HG02571 (cell line): ENCODE data around the gene OR6J1.
"Not testable (repeated sequence)": the region's sequence is repeated elsewhere in the genome, so short reads cannot be mapped to it uniquely, and the experiment has no call there.

Source experiments
- ATAC-seq: cut with Tn5 transposase; IDR thresholded peaks from one replicate; pipeline ENCODE4 v1.9.1; 2021; ENCODE audit warnings: mild to moderate bottlenecking, moderate library complexity; ENCODE audit not compliant: unreplicated experiment

Gene OR6J1

DNA sequence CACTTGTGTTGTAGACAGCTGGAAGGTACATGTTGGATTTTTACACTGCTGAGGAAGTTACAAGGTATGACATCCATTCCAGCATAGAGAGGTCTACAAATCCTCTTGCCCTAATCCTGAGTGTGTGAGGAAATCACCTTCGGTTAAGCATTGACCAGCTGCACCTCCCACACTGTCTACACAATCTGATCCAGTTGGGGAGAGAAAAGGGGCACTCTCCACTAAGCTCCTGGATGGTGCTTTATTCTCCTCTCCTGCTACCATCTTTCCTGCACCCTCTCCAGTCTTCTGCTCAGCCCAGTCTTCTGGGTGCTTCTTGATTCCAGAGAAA is at the start of gene OR6J1:
TSS of gene OR6J1 (minus strand) at position 48 of the 331 bp plus-strand sequence. CDS start 9,541 bp downstream, outside the sequence.
- no peak for ATAC-seq

DNA sequence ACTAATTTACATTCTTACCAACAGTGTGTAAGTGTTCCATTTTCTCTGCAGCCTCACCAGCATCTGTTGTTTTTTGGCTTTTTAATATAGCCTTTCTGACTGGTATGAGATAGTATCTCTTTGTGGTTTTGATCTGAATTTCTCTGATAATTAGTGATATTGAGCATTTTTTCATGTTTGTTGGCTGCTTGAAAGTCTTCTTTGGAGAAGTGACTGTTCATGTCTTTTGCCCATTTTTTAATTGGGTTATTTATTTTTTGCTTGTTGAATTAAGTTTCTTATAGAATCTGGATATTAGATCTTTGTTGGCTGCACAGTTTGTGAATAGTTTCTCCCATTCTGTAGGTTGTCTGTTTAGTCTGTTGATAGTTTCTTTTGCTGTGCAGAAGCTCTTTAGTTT is 48.0 kb upstream of the OR6J1 start:
- no peak for ATAC-seq

DNA sequence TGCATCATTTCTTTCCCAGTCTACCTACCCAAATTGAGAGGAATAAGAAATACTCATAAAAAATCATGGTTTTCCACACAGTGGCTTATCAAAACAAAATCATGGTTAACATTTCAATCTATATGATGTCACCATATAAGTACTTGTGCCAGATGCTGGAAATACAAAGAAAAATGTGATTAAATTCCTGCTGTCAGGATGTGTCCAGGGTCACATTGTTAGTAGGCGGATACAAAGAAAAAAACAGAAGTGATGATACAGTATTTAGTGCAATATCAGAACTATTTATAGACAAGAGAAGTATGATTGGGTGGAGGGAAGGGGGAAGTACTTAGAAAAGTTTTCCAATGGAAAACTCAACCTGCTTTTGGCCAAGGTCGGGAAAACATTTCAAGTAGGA is 47.0 kb upstream of the OR6J1 start:
- no peak for ATAC-seq

DNA sequence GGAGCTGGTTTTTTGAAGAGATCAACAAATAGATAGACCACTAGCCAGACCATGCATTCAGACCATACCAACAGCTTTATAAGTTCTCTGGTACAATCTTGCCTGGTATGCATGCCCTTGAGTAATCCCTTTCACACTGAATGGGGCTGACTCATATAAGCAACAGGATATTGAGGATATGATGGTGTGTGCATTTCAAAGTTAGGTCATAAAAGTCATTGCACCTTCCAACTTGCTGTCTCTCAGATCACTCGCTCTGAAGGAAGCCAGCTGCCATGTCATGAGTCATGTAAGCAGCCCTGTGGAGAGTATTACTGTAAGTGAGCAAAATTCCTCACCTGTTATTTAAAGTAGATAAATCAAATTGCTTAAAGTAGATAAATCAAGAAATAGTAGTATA is 45.0 kb upstream of the OR6J1 start:
- no peak for ATAC-seq

DNA sequence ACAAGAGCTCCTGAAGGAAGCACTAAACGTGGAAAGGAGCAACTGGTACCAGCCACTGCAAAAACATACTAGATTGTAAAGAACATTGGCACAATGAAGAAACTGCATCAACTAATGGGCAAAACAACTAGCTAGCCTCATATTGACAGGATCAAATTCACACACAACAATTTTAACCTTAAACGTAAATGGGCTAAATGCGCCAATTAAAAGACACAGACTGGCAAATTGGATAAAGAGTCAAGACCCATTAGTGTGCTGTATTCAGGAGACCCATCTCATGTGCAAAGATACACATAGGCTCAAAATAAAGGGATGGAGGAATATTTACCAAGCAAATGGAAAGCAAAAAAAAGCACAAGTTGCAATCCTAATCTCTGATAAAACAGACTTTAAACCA is 43.8 kb upstream of the OR6J1 start:
- not testable (repeated sequence) for ATAC-seq

DNA sequence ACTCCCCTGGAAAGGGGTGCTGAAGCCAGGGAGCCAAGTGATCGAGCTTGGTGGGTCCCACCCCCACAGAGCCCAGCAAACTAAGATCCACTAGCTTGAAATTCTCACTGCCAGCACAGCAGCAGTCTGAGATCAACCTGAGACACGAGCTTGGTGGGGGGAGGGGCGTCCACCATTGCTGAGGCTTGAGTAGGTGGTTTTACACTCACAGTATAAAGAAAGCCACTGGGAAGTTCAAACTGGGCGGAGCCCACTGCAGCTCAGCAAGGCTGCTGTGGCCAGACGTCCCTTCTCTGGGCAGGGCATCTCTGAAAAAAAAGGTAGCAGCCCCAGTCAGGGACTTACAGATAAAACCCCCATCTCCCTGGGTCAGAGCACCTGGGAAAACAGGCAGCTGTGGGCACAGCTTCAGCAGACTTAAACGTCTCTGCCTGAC is 42.0 kb upstream of the OR6J1 start:
- not testable (repeated sequence) for ATAC-seq

DNA sequence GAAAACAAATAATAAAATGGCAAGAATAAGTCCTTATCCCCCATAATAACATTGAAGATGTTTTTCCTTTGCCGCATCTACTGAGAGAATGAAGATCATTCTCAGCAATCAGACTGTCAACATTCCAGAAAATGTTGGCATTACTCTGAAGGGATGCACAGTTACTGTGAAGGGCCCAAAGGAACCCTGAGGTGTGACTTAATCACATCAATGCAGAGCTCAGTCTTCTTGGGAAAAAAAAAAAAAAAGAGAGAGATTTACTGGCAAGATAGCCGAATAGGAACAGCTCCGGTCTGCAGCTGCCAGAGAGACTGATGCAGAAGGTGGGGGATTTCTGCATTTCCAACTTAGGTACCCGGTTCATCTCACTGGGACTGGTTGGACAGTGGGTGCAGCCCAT is 41.3 kb upstream of the OR6J1 start:
- no peak for ATAC-seq

DNA sequence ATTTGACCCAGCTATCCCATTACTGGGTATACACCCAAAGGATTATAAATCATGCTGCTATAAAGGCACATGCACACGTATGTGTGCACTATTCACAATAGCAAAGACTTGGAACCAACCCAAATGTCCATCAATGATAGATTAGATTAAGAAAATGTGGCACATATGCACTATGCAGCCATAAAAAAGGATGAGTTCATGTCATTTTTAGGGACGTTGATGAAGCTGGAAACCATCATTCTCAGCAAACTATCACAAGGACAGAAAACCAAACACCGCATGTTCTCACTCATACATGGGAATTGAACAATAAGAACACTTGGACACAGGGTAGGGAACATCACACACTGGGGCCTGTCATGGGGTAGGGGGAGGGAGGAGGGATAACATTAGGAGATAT is 39.3 kb upstream of the OR6J1 start:
- not testable (repeated sequence) for ATAC-seq

DNA sequence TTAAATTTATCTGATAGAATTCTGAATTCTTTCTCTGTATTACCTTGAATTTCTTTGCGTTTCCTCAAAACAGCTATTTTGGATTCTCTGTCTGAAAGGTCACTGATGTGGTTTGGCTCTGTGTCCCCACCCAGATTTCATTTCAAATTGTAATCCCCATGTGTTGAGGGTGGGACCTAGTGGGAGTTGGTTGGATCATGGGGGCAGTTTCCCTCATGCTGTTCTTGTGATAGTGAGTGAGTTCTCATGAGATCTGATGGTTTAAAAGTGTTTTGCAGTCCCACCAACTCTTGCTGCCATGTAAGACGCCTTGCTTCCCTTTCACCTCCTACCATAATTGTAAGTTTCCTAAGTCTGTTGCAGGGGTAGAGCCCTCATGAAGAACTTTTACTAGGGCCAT is 34.1 kb upstream of the OR6J1 start:
- no peak for ATAC-seq

DNA sequence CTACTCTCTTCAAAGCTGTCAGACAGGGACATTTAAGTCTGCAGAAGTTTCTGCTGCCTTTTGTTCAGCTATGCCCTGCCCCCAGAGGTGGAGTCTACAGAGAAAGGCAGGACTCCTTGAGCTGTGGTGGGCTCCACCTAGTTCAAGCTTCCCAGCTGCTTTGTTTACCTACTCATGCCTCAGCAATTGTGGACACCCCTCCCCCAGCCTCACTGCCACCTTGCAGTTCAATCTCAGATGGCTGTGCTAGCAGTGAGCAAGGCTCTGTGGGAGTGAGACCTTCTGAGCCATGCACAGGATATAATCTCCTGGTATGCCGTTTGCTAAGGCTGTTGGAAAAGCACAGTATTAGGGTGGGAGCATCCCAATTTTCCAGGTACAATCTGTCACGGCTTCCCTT is 33.4 kb upstream of the OR6J1 start:
- not testable (repeated sequence) for ATAC-seq

DNA sequence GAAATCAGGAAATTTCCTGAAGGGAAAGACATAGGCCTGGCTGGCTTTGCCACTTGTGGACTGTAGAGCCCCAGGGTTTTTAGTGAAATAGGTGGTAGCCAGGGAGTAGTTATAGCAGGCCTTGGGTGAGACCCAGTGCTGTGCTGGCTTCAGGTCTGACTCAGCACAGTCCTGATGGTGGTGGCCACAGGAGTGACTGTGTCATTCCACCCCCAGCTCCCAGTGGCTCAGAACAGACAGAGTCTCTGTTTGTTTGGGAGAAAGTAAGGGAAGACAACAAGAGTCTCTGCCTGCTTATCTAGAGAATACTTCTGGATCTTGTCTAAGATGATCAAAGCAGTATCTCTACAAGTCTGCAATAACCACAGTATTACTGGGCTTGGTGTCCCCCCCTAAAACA is 27.5 kb upstream of the OR6J1 start:
- ATAC-seq = no peak

DNA sequence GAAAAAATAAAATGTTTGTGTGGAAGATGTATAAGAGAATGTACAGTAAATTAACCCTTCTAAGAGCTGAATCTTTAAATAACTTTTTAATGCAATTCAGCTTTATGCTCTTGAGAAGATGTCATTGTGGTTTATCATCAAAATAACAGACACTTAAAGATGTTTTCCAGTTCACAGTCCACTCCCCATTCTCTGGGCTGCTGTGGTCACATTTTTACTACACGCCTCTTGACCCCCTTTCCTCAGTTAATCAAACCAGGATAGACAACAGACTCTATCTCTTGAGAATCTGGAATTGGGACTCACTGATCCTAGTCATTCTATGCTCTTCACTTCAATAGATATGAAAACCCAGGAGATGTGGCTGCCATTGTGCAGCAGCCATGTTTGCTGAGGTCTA is 24.7 kb upstream of the OR6J1 start:
- ATAC-seq = no peak

DNA sequence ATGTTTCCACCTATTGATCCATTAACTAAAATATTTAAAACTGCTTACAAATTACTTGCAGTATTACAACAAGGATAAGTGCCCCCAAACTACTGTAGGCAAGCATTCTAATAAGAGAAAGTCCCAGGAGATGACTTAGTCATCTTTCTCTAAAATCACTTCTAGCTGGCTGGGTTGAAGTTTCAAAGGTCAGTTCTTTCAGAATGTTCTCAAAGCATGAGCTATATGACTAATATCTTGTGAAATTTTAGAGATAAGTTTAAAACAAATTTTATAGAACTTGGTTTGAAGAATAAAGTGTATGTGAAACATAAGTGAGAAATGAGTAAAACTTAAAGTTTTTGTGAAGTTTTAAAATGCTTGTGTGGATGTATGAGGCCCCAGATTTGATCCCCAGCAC is 24.3 kb upstream of the OR6J1 start:
- no peak for ATAC-seq

DNA sequence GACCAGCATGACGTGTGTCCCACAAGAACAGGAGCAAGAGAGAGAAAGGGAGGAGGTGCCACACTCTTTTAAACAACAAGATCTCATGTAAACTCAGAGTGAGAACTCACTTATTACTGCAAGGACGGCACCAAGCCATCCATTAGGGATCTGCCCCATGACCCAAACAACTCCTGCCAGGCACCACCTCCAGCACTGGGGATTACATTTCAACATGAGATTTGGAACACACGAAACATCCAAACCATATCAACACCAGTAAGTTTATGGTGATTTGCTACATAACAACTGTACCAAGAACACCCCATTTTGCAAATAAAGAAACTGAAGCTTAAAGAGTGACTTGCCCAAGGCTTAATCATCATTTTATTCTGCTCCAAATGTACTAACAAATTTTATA is 23.7 kb upstream of the OR6J1 start:
- no peak for ATAC-seq

DNA sequence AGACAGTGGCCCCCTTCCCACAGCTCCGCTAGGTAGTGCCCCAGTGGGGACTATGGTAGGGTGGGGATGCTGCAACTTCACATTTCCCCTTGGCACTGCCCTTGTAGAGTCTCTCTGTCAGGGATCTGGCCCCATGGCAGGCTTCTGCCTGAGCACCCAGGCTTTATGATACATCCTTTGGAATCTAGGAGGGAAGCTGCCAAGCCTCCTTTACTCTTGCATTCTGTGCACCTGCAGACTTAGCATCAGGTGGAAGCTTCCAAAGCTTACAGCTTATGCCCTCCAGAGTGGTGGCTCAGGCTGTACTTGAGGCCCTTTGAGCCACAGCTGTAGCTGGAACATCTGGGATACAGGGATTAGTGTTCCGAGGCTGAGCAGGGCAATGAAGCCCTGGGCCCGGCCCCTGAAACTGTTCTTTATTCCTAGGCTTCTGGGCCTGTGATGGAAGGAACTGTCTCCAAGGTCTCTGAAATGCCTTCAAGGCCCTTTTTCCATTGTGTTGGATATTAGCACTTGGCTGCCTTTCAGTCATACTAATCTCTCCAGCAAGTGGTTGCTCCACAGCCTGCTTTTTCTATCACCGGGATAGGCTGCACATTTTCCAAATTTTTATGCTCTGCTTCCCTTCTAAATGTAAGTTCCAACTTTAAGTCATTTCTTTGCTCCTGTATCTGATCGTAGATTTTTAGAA is 22.2 kb upstream of the OR6J1 start:
- no peak for ATAC-seq

DNA sequence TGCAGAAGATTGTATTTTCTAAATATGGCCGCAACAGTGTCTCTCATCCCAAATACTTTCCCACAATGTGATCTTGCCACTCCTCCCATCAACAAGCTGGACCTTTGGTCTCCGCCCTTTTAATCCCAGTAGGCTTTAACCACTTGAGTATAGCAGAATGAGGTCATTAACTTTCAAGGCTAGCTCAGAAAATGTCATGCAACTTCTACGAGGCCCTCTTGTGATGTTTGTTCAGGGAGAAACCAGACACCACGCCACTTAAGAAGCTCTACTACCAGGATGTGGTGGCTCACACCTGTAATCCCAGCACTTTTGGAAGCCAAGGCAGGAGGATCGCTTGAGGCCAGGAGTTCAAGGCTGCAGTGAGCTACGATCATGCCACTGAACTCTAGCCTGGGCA is 20.1 kb upstream of the OR6J1 start:
- ATAC-seq = no peak

DNA sequence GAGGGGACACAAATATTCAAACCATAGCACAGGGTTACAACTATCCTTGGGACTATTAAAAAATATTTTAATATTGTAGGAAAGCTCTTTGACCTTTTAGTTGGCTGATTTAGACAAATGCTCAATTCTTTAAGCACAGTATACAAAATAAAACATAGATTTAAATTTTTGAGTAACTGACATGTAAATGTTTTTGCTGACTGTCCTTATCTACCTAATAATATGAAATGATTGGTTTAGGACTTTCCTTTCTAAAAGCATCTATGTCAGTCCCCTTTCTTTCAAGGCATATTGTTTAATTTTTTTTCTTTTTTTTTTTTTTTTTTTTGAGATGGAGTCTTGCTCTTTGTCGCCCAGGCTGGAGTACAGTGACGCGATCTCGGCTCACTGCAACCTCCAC is 16.5 kb upstream of the OR6J1 start:
- no peak for ATAC-seq

DNA sequence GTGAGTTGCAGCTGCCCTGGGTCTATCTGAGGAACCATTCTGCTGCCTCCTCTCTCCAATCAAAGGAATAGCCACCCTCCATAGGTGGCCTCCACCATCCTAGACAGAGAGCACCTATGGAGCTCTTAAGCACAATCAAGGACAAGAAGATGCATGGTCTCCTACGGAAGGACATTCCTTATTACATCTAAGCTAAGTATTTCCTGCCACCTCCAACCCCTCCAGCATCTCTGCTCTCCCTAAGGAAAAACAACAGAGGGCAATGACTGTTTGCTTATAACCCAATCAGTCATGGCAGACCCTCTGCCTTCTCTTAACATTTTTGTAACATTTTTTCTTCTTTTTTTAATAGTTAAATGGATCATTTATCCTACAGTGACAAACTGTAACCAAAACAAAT is 14.8 kb upstream of the OR6J1 start:
- ATAC-seq = no peak

DNA sequence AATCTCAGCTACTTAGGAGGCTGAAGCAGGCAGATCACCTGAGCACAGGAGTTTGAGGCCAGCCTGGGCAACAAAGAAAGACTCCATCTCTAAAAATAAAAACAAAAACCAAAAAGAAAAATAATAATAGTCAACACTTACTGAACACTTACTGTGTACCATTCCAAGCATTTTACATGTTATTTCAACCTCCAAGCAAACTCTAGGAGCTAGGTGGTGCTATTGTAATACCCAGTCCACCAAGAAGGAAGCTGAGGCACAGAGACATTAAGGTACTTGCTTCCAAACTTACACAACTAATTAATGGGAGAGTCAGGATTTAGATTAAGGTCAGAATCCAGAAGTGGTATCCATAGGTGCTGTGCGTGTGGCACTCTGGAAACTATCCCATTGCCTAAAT is 13.7 kb upstream of the OR6J1 start:
- no peak for ATAC-seq

DNA sequence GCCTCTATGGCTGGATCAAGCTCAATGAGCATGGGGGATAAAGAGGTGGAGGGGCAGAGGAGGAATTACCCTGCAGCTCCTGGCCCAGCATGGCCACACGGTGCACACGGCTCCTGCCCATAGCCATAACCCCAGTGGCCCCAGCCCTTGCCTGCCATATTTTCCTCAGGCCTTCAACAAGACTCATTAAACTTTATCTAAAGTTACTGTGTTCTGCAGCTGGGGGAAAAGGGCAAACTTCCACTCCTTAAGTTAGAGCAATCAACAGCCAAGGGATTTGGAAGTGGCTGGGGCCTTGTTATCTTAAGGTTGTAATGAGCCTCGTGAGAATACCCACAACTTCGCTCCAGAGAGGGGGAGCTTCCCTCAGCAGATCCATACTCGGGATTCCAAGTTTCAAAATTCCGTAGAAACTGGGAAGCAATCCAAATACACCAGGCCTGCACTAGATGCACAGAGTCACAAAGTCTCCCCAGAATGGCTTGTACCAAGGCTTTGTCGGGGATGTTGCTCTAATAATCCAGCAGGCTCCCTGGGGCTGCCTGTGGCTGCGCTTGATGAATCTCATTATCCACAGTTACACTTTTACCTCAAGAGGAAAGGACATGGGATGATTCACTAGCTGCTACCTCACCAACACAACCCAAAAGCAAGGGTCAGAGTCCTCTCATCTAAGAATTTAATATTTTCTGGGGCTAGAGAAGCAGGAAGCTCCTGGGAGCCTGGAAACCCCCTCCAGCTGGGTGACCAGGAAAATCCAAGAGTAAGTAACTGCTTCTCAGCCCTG is 13.0 kb upstream of the OR6J1 start:
- no peak for ATAC-seq

DNA sequence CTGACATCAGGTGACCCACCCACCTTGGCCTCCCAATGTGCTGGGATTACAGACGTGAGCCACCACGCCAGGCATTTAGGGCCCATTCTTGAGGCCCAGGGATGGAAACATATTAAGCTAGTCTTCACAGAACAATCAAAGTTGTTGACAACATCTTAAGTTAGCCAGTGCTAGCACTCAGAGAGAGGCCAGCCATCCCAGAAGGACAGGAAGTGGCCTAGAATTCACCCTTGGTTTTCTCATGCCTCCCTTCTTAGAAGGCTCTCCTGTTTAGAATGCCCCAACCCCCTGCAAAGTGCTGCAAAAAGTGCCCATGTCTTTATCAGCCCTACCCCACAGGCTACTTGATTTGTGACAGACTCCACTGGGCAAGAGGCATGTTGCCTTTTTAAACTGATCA is 12.1 kb upstream of the OR6J1 start:
- ATAC-seq = no peak

DNA sequence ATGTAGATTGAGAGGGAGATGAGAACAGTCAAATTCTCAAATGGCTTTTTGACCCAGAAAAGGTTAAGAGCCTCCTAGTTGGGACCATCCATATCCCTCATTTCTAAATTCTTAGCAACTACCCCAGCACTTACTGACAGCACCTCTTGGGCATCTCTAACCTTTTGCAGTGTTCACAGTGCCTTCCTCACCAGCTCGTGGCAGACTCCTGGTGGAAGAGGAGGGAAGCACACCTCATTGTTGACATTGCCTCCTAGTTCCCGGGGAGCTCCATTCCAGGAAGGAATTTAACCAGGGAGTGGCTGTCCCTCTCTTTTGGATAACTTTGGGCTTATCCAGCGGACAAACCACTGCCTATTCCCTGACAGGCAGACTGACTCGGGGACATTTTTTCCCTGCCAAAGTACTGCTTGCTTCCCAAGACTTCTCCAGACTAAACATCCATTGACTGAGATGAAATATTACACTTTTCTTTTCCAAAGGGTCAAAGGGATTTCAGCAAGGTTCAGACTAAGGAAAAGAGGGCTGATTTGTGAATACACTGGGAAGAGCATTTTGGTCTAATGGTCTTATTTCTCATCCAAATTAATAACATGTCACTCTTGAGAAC is 9.0 kb upstream of the OR6J1 start:
- no peak for ATAC-seq
